Measurements from ENCODE around the gene KCNJ16.

KCNJ16 gene

DNA sequence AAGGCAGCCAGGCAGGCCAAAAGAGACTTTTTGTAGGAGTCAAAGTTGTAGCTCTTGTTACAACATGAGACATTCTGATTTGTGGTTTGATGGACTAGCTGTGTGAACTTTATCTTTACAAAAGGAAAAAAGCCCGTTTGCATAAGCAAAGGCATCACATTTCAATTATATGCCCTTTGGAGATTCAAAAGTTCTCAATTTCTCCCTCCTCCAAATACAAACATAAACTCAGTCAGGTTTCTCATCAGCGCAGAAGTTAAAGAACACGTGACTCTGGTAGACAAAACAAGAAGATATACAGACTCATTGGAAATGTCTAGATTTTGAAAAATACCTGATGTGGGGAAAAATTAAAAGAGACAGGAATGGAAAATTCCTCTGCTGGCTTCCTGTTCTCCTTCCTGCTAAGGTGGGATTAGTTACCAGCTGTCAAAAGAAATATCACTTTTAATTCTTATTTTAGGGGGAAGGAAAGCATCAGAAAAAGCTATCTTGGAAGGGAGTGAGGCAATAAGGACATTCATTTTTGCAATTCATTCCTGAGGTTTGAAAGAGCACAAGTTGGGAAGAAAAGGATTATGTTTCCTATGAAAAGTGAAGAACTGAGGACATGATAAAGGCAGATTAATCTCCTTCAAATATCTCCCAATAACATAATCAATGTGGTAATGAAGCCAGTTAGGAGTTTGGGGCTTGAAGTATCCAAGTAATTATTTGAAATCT lies 4.6 kb upstream of the KCNJ16 start:
- DNase-seq (ENCODE audit: low read depth in 2 of 2), result no peak

DNA sequence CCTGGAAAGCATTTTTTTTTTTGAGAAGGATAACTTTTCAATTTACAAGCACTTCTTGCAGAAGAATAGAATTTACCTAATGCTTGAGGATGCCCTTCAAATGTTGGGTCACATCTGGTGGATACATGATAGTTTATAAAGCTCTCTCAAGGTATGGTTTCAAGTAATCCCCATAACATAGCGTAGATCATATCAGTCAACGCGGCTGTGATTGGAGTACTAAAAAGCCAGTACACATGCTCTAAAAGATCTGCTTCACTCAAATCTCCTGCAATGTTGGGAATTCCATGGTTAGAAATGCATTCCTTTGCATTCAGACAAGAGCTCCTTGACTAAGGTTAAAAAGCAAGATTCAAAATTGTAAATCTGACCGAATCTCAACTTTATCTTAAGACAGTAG lies 3.9 kb upstream of the KCNJ16 start:
- no peak for DNase-seq (ENCODE audit: low read depth in 2 of 2)

DNA sequence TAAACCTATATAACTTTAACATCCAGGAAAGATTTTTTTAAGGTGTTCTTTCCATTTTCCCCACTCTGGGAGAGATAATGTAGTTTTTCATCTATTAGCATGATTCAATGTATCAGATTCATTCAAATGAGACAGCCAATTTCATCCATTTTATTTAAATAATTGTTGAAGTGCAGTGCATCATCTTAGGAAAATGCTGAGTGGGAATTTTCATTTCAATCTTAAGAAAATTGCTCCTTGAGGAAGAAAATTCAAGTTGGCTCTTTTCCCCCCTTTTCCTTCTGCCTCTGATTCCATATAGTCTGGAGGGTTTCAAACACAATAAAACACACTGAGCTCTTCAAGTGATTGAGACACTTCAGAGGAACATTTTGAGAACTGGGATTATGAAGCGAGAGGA lies 3.4 kb upstream of the KCNJ16 start:
- no peak for DNase-seq (ENCODE audit: low read depth in 2 of 2)

DNA sequence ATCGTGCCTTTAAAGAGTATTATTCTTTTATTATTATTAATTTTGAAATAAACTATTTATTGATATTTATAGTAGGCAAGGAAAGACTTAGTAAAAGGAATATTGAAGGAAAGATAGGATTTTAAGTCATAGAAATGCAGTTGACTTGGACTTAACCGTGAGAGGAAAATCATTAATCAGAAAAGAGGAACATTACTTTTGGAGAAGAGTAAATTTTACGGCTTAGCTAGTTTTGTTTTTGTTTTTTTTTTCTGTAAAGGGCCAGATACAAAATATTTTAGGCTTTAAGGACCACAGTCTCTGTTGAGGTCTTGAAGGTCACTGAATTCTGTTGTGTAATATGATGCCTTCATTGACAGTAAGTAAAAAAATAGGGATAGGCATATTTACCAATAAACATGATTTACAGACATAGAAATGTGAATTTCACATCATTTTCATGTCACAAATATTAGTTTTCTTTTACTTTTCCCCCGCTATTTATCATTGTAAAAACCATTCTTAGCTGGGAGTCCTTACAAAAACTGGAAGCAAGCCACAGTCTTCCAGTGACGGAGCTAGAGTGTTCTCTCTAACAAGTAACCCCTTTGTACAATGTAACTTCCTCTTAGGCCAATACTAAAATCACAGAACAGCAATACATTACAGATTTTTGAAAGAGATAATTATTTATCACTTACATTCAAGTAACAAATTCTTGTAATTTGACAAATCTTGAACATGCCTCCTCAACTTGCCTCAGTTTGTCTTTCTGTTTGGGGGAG lies 2.3 kb upstream of the KCNJ16 start:
- no peak for DNase-seq (ENCODE audit: low read depth in 2 of 2)

DNA sequence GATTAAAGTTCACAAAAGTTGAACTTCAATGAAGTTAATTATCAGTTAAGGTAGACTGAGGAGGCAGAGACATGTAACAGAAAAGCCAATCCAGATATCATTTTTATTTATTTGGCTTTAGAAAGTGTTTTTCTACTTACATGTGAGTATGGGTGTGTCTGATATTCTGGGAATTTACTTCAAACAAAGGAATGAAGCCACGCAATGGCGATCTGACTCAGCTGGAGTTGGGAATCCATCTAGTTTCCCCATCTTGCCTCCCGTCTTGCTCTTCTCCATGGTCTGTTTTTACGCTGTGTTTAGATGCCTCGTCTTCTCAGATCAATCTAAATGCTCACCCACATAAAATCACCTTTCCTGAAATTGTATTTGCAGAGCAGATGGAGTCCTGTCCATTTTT lies 1.7 kb upstream of the KCNJ16 start:
- no peak for DNase-seq (ENCODE audit: low read depth in 2 of 2)

DNA sequence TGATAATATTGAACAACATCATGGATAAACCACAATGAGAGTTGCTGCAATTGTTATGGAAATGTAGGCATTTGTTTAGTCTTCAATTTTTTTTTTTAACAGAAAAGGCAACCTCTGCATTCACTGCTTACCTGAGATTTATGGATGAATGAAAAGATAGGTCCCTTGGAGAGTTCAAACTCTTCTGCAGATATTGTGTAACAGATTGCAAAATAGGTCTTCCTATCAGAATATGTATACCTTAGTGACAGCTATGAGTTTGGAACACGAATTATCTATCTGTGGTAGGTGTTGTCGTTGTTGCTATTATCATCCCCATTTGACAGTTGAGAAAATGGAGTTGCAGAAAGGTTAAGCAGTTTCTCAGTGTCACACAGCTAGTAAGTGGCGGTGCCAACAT lies 1.2 kb upstream of the KCNJ16 start:
- no peak for DNase-seq (ENCODE audit: low read depth in 2 of 2)

DNA sequence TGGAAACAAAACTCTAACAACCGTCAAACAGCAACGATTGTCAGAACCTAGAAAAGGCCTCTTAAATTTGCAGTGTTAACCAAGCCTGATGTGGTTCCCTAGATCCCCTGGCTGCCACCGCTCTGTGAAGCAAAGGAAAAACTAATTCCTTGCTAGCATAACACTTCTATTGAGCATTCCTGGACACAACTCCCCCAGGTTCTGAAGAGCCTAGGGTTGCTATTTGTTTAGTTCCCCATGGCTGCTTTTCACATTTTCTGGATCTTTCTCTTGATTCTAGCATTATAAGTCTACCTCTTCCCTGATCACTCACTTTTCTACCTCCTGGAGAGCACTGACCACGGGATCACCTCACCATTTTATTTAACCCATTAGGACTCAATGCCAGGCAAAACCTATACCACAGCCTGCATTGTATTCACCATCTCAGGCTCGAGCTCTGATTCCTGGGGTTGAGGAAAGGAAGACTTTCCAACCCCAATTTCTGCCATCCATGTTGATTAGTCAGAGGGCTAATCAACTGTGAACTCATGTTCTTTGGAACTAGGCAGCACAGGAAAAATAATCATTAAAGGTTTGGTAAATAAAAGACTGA lies 692 bp upstream of the KCNJ16 start:
- no peak for DNase-seq (ENCODE audit: low read depth in 2 of 2)

DNA sequence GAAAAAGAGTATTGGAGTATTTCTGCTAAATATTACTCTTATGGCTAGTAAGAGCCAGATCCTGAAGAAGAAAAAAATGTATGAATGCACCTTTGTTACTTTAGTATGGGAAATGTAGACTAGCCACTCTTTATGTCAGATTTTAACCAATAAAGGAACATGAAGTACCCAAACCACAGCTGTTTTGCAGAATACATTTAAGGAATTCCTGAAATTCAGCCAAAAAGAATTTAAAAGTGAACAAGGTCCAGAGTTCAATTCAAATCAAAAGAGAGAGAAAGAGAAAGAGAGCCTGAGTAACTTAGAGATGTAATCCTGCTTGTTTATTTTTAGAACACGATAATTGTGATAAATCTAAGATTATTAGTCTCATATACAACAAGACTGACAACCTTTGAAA lies 1.2 kb downstream of the KCNJ16 start:
- no peak for DNase-seq (ENCODE audit: low read depth in 2 of 2)

DNA sequence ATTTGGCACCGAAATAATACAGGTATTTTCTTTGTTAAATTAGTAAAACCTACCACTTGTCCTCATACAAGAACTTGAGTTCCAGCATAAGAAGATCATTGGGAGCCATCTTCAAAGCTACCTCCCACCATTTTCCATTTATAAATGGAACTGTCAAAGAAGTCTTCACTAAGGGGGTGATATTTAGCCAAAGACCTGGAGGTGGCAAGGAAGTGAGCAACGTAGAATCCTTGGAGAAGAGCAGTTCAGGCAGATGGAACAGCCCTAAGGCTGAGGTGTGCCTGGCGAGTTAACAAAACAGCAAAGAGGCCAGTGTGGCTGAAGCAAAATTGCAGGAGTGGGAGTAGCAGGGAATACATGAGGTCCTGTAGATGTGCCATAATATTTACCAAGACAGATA lies 1.8 kb downstream of the KCNJ16 start:
- DNase-seq (ENCODE audit: low read depth in 2 of 2), result no peak

DNA sequence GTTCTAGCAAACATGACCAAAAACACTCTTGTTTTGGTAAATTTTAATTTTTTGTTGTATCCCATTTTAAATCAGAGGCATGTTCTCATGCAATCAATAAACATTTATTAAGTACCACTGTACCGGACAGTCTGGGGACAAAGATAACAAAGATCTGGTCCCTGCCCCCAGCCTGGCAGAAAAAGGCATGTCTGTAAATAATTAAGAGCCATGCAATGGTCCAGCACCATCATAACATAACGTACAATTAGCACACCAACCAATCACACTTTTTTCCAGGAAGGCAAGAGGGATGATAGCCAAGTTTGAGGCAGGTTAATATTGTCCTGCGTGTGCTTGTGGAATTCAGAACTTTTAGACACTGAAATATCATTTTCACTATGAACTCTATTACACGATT lies 3.5 kb downstream of the KCNJ16 start:
- DNase-seq (ENCODE audit: low read depth in 2 of 2), result no peak

DNA sequence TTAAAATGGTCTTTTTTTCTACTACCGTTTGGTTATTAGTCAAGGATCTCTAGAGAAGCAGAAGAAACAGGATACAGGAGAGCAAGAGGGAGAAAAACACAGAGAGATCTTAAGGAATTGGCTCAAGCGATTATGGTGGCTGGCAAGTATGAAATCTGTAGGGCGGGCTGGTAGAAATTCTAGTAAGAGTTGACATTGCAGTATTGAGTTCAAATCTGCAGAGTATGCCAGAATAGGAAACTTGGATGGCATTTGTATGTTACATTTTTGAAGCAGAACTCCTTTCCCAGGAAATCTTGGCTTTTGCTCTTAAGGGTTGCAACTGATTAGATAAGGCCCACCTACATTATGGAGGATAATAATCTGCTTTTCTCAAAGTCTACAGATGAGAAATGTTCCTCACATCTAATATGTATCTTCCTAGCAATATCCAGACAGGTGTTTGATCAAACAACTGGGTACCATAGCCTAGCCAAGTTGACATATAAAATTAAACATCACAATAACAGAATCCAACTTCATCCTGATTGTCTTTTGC lies 4.0 kb downstream of the KCNJ16 start:
- DNase-seq (ENCODE audit: low read depth in 2 of 2), result no peak

DNA sequence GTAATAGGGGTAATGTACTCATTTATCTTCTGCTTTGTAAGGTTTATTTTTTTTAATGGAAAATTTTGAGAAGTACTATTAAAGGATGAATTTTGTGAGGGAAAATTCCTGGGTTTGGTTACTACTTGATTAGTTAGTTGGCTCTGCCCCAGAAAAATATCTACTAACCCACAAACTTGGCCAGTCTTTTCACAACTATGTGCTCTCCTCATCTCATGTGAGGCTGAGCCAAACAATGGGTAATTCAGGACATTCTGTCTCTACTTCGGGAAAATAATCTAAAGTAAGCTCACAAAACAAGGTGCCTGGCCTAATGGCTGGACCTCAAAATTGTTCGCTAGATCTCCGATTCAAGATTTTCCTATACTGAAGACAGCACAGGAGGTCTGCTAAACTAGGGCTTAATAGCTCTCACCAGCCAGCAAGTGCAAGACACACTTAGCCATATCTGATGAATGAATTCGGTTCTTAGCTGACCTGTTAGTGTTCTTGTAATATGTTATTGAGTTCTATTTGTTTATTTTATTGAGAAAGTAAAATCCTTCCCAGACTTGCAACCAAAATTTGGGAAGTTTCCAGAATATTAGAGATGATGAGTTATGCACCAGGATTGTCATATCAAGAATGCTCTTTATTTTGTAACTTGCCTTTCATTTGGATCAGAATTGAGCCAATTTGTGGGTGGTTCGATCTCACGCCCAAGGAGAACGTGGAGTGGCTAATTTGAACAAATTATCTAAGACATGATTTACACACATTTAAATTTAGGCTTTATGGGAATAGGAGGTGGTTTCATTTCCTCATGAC lies 5.7 kb downstream of the KCNJ16 start:
- DNase-seq (ENCODE audit: low read depth in 2 of 2), result peak in 1 of 2 experiments; percentile 9

DNA sequence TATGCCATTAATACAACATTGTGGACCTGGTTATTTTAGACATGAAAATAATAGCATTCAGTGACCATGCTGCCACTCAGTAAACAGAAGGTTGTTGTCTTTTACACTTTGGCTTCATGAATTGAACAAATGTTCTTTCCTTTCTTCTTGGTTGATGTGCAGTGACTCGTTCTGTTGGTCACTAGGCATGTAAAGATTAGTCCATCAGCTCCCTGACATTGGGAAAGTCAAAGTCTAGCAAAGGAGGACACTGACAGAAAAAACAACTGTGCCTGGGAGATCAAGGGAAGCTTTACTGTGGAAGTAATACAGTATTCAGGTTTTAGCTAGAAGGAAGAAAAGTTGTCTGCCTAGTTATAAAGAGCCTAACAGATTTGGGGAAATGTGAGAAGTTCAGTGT lies 6.9 kb downstream of the KCNJ16 start:
- DNase-seq (ENCODE audit: low read depth in 2 of 2), result no peak

DNA sequence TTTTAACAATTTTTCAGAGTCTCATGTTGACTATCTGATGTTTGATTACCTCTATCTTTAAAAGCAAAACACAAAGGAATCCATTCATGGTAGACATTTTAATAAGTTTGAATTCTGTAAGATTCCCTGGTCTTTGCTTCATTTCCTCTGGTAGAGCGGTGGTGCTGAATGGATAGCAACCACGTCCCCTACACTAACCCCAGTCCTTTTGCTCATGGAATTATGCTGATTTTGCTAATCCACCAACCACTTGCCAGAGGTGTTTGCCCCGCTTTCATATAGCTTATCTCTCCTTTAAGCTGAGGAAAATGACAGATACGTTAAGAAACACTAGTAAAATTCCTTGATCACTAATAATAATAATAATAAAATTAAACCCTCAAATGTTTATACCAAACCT lies 9.5 kb downstream of the KCNJ16 start:
- DNase-seq (ENCODE audit: low read depth in 2 of 2), result no peak

DNA sequence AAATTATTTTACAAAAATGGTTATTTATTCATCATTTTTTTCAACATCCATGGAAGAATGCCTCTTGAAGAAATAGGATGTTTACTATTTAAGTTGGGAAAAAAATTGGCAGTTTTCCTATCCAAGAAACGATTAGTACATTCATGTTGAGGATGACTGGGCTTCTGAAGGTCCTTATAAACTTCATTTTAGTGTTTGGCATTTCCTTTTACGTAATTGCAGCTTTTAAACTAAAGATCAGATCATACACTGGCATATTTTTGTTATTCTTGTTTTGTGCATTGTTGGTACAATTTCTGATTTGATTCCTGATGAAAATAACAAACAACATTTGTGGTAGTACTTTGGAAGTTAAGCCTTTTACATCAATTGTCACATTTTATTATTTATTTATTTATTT lies 11.5 kb downstream of the KCNJ16 start:
- no peak for DNase-seq (ENCODE audit: low read depth in 2 of 2)

DNA sequence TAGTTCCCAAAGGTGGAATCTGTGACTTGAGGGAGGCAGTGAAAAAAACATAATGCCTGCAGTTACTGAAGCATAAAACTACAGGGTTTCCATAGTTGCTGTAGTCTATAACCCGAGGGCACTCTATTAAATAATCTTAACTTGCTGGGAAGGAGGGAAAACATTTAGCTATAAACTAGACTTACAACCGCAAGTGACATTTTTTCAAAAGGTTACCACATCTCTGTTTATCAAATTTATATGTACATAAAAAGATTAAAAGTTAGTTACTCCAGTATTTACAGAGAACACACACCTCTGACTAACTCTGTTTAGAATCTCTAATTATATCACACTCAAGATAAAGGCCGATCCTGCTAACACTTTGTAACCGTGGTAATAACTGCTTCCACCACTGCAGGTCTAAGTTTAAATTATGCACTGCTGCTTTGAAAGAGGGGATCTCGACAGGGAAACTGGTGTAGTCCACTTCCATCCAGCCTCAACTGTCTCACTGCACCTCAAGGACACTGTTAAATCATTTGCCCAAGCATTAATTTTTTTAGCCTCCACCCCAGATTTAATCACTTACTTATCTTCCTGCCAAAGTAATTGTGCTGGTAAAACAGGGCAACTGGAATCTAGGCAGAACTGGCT lies 14.6 kb downstream of the KCNJ16 start:
- DNase-seq (ENCODE audit: low read depth in 2 of 2), result no peak

DNA sequence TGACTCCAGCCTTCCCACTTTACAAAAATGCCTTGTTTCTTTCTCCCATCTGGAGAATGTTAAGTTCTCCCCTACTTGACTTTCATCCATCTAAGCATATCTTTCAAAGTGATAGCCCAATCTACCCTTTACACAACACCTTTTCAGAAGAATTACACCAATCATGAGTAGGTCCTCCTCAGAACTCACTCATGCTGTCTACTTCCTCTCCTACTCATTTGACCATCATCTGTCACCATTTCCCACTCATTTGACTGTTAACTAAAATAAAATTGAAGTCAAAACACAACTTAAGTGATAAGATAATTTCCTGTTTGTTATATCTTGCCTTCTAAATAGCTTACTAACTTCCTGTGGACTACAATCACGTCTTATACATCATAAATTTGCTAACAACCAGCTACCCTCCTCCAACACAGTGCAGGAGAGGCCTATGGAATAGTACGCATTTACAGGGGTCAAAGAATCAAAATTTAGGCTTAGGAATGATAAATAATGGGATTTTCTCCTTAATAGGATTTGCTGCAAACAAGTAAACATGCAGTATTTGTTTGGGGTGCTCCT lies 16.1 kb downstream of the KCNJ16 start:
- no peak for DNase-seq (ENCODE audit: low read depth in 2 of 2)

DNA sequence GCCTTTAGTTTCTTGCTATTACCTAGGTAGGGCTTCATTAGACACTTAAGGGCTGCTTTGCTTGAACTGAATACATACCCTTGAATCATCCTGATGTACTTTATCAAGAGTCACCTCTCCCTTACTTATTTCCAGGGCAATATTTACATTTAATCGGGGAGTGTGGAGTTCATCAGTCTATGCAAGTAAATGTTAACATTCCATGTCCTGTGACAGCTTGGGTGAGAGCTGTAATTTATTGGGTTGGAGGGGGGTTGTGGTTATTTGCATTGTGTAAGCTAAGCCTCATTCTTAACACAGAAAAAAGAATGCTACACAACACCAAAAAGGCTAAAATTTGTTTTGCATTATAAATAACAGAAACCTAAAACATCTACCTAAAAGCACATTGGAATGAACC lies 16.7 kb downstream of the KCNJ16 start:
- no peak for DNase-seq (ENCODE audit: low read depth in 2 of 2)

DNA sequence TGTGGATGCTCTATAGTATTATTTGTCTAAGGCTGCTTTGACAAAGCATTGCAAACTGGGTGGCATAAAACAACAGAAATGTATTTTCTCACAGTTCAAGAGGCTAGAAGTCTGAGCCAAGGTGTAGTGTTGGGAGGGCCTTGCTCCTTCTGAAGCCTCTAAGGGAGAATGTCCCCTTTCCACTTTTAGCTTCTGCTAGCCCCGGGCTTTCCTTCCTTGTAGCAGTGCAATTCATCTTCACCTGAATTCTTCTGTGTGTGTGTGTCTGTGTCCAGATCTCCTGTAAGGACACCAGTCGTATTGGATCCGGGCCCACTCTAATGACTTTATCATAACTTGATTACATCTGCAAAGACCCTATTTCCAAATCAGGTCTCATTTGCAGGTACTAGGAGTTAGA lies 18.1 kb downstream of the KCNJ16 start:
- DNase-seq (ENCODE audit: low read depth in 2 of 2), result no peak

DNA sequence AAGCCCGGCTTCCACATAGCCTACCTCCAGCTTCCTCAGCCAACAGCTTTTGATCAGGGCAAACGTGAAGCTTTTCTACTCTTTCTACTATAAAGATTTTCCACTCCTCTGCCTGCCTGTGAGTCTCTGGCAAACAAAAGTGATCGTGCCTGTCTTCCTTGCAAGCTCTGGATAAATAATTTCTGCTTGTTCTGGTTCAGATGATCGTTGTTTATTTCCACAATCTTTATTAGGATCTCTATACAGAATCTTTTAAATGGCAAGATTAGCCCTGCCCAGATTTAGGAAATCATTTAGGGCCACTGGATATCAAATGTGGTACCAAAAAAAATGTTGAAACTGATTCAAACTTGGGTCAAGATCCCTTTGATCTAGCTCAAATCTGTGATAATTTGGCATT lies 20.4 kb downstream of the KCNJ16 start:
- no peak for DNase-seq (ENCODE audit: low read depth in 2 of 2)

DNA sequence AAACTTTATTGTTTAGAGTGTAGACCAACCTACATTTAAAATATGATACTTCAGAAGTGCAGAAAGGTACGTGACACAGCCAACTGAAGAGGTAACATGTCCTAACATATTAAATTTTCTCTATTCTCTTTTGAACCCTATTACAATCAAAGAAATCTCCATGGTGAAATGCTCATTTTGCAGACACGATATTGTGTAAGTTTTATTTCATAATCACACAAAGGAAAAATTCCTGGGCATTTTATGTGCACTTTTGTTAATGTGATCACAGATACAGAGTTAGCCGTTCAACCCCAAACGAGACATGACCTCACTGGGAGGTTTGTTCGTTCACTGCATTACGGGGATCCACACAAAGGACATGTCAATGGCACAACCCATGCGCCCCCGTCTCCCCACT lies 21.8 kb downstream of the KCNJ16 start:
- no peak for DNase-seq (ENCODE audit: low read depth in 2 of 2)
